ENCODE results near the gene POLL. TPM values are rescaled to one million over a fixed set of nuclear protein-coding genes. Genes with fewer than 3 reads are reported as not detected.
"Not testable (repeated sequence)": the region's sequence is repeated elsewhere in the genome, so short reads cannot be mapped to it uniquely, and the experiment has no call there.

Gene POLL
- total RNA-seq, 1 experiment from 2014 or later, result 46.2 TPM

DNA sequence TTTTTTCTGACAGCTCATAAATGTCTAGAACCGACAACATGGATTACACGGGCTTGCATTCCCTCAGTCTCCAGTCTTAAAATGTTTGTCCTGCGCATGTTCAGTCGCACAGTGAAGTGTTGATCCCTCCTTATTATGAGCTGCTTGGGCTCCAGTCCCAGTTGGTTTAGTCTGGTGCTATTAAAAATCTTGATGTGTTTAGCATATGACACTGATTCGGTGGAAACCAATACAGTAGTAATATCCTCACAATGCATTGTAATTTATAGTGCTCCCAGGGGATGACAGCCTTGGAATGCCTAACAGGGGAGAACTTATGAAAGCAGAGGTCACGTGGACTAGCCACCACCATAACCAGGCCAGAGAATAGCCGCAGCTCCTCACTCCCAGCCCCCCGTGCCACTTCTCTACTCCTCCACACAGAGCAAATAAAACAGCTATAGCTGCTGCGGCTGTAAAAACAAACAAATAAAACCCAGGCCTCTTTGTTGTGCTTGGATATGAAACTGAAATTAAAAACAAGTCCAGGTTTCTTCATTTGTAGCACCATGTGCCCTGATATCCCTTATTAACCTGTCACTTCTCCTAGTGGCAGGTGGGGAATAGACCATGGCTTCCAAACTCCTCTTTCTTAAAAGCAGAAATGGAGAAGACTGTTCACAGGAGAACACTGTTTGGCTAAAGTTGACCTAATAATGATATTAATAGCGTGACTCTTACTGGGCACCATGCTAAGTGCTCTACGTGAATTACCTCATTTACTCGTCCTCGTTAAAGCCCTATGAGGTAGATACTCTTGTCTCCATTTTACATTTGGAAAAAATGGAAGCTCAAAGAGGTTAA is 7.8 kb upstream of the POLL start (continued):
- TF ChIP-seq CTCF (IDR thresholded peaks at IDR 0.05) (no peak), SMAD4 (CRISPR knock-in tag; IDR thresholded peaks at IDR 0.05) (no peak), ZNF138 (CRISPR knock-in tag; conservative IDR thresholded peaks at IDR 0.05) (no peak), PRRX2 (CRISPR knock-in tag; IDR thresholded peaks at IDR 0.05) (no peak), NFATC4 (CRISPR knock-in tag; IDR thresholded peaks at IDR 0.05) (no peak), CREM (CRISPR knock-in tag; IDR thresholded peaks at IDR 0.05) (no peak)

DNA sequence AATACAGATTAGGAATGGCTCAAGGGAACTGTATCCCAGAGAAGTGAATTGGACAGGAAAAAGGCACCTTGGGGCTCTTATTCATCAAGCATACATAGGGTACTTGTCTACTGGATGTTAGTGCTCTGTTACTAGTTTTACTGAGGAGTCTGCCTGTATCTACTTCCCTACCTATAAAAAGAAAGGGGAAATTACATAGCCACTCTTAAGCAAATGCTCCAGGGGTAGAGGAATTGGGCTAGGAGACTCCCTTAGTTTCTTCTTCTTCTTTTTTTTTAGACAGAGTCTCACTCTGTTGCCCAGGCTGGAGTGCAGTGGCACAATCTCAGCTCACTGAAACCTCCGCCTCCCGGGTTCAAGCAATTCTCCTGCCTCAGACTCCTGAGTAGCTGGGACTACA is 5.3 kb upstream of the POLL start:
- H3K27me3 Mint-ChIP-seq (ENCODE audit: low read depth); H3K36me3 Mint-ChIP-seq; DNase-seq (ENCODE audit: low spot score); POLR2A ChIA-PET; H3K27ac Mint-ChIP-seq; ATAC-seq; H3K4me3 Mint-ChIP-seq; H3K9me3 Mint-ChIP-seq: not testable (repeated sequence)
- CTCF ChIA-PET, result interaction anchor here (1.1 to 1.5 kb wide), 2 partner anchors 9 to 188 kb away, joined by 3 to 11 read pairs; no protein-coding TSS in a partner anchor
- peaks cover 18% of the 10 kb centered on the region for H3K4me1 Mint-ChIP-seq

DNA sequence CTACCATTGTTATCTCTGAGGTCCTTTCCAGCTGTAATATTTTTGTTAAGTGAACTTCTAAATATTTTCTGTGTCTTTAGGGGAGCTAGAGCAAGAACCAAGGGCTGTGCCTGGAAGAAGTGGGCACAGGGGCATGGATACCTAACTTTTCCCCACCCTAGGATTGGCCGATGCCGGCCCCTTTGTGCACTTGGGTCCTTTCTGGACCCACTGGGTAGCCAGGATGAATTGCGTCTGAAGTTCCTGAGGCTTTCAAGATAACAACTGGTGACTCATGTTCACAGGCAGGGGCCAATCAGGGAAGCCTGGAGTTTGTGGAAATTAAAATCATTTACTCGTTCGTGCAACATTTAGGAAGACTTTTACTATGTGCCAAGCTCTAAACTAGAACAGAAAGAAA is 822 bp upstream of the POLL start:
- TF ChIP-seq, protein P1, sequence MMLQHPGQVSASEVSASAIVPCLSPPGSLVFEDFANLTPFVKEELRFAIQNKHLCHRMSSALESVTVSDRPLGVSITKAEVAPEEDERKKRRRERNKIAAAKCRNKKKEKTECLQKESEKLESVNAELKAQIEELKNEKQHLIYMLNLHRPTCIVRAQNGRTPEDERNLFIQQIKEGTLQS (CRISPR knock-in tag; conservative IDR thresholded peaks at IDR 0.05), result no peak
- no peak for TF ChIP-seq MYBL2 (CRISPR knock-in tag; IDR thresholded peaks at IDR 0.05)
- TF ChIP-seq ZNF232 (CRISPR knock-in tag; IDR thresholded peaks at IDR 0.05), result no peak
- TF ChIP-seq, protein P2, sequence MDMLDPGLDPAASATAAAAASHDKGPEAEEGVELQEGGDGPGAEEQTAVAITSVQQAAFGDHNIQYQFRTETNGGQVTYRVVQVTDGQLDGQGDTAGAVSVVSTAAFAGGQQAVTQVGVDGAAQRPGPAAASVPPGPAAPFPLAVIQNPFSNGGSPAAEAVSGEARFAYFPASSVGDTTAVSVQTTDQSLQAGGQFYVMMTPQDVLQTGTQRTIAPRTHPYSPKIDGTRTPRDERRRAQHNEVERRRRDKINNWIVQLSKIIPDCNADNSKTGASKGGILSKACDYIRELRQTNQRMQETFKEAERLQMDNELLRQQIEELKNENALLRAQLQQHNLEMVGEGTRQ (CRISPR knock-in tag; IDR thresholded peaks at IDR 0.05), result no peak
- TF ChIP-seq PRDM15 (CRISPR knock-in tag; IDR thresholded peaks at IDR 0.05), result no peak
- no peak for TF ChIP-seq TP53 (CRISPR knock-in tag; IDR thresholded peaks at IDR 0.05)
- TF ChIP-seq ZSCAN18 (CRISPR knock-in tag; IDR thresholded peaks at IDR 0.05), result no peak
- no peak for TF ChIP-seq JUN (CRISPR knock-in tag; IDR thresholded peaks at IDR 0.05)
- TF ChIP-seq ATF2 (CRISPR knock-in tag; IDR thresholded peaks at IDR 0.05; ENCODE audit: borderline replicate concordance, low read depth), result no peak
- TF ChIP-seq PREB (CRISPR knock-in tag; IDR thresholded peaks at IDR 0.05; ENCODE audit: borderline replicate concordance), result no peak
- ChIA-PET POLR2A (interaction anchor here (1.7 kb wide), 1 partner anchor 229 kb away, joined by 6 read pairs; the partner anchor contains the start of gene OGA), CTCF (interaction anchor here (1.3 to 3.4 kb wide), 4 partner anchors 13 to 291 kb away, joined by 3 to 33 read pairs (median 10); no protein-coding TSS in a partner anchor)
- H3K36me3 Mint-ChIP-seq, result peaks cover 4% of the 10 kb centered on the region
- no peak overlapping the region for H3K27ac Mint-ChIP-seq
- H3K4me1 Mint-ChIP-seq, result peaks cover 16% of the 10 kb centered on the region
- DNase-seq (ENCODE audit: low spot score) (no peak), ATAC-seq (no peak)
- no peaks in the 10 kb centered on the region for H3K9me3 Mint-ChIP-seq
- H3K27me3 Mint-ChIP-seq (ENCODE audit: low read depth), result no peaks in the 10 kb centered on the region
- peak overlapping the region; percentile 94 for H3K4me3 Mint-ChIP-seq

Data from WTC11 (cell line).